NCI-H2081 treated with DMSO at 0.1 percent for 48 hours (cell line): ENCODE results near the gene ACTL7B.
"Not testable (repeated sequence)": the region's sequence is repeated elsewhere in the genome, so short reads cannot be mapped to it uniquely, and the experiment has no call there.

Experiments used
- DNase-seq: peaks from one replicate; lab custom pipeline; 2025; lab: John Stamatoyannopoulos, UW

The ACTL7B gene

DNA sequence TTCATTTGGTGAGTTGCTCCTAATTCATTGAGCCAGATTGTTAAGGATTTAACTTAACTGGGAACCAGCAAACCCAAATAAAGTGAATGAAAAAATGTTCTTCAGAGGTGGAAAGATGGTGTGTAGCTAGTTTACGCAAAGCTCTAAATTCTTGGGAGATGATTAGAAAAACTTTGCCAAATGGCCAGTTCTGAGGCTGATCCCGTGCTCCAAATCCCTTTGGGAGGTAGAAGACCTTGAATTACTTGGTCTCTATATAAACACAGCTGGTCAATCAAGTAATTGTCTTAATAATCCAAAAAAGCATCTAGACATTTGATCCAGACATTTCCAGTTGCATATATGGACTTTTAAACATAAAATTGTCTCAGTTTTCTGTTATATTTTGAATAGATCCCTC, 11.4 kb downstream of the ACTL7B start:
- no peak for DNase-seq

DNA sequence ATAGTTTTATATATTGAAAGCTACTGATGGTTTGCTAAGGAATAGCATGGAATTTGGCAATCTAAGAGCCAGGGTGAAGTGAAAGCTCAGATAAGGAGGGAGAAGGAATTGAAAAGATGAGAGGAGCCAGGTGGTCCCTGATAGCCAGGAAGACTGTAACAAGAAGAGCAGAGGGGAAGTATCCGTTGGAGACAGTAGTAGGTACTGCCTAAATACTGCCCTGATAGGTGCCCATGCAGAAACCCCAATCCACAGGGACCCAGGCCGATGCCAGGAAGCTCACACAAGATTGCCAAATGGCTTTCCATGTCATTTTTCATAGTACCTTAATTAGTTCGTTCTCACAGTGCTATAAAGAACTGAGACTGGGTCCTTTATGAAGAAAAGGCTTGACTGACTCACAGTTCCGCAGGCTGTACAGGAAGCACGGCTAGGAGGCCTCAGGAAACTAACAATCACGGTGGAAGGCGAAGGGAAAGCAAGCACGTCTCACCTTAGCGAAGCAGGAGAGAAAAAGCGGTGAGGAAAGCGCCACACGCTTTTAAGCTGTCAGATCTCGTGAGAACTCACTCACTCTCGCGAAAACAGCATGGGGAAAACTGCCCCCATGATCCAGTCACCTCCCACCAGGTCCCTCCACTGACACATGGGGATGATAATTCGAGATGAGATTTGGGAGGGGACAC, 13.0 kb downstream of the ACTL7B start:
- no peak for DNase-seq

DNA sequence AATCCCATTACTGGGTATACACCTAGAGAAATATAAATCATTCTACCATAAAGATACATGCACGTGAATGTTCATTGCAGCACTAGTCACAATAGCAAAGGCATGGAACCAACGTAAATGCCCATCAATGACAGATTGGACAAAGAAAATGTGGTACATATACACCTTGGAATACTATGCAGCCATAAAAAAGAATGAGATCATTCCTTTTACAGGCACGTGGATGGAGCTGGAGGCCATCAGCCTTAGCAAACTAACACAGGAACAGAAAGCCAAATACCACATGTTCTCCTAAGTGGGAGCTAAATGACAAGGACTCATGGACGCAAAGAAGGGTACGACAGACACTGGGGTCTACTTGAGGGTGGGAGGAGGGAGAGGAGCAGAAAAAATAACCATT, 16.2 kb downstream of the ACTL7B start:
- DNase-seq, result not testable (repeated sequence)

DNA sequence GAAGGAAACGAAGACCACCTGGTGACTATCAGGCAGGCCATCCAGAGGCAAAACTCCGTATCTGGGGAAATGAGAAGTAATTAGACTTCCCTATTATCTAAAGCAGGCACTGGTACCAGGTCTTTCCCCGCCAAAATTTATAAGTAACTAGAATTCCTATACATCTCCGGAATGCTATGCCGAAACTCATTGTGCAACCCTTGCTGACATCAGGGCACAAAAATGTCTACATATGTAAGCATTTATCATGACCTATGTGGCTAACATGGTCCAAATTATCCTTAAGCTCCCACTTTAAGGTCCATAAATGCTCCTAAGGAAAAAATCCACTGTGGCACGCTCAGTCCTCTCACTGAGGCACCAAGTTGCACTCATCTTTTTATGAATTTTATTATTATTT, 17.8 kb downstream of the ACTL7B start:
- no peak for DNase-seq

DNA sequence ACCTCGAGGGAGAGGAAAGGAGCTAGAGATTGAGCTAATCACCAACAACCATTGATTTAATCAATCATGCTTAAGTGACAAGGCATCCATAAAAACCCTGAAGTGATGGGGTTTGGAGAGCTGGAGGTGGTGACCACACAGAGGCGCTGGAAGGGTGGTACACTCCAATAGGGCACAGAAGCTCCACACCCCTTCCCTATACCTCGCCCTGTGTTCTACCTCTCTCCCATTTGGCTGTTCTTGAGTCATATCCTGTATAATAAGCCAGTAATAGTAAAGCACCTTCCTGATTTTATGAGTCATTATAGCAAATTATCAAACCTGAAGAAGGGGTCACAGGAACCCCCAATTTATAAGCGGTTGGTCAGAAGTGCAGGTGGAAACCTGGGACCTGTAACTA, 18.3 kb downstream of the ACTL7B start:
- DNase-seq, result no peak

DNA sequence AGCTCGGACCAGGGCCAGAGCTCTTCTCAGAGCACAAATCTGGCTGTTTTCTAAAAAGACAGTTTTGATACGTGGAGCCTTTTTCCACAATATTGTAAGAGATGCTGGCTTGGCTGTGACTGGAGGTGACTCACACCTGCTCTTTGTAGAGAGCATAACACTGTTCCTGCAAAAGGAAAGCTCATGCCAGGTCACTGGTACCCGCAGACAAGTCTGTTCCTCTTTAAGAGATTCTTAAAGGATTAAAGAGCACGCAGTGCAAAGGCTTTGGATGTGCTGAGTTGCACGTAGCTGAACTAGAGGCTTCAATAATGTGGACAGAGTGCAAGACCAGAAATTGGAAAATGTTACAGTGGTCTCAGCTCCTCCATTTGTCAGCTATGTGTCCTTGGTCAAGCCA, 19.0 kb downstream of the ACTL7B start:
- DNase-seq, result no peak

DNA sequence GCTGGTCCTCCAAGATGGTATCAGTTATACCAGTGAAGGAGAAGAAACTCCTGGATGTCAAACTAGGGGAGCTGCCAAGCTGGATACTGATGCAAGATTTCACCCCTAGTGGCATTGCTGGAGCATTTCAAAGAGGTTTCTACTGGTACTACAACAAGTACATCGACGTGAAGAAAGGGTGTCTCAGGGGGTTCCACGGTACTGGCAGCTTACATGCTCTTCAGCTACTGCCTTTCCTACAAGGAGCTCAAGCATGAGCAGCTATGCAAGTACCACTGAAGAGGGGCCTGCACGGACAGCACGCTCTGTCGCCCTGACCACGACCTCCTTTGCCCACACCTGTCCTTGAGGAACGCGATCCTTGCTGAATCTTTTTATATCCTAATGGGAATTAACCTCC, 19.5 kb downstream of the ACTL7B start:
- DNase-seq, result no peak

DNA sequence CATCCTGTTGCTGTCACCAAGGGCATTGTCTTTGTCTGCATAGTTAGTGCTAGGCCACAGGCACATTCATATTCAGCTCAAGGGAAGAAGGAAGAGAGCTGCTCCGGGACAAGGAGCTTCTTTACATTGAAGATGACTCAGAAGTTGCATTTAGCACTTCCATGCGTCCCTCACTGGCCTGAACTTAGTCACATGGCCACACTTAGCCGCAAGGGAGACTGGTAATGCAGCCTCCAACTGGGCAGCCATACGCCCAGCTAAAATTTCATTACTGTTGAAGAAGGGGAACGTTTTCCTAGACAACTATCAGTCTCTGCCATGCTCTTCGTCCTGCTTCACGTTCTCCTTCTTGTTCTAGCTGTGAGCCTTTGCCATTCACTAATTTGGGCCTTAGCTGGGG, 20.0 kb downstream of the ACTL7B start:
- DNase-seq, result no peak

DNA sequence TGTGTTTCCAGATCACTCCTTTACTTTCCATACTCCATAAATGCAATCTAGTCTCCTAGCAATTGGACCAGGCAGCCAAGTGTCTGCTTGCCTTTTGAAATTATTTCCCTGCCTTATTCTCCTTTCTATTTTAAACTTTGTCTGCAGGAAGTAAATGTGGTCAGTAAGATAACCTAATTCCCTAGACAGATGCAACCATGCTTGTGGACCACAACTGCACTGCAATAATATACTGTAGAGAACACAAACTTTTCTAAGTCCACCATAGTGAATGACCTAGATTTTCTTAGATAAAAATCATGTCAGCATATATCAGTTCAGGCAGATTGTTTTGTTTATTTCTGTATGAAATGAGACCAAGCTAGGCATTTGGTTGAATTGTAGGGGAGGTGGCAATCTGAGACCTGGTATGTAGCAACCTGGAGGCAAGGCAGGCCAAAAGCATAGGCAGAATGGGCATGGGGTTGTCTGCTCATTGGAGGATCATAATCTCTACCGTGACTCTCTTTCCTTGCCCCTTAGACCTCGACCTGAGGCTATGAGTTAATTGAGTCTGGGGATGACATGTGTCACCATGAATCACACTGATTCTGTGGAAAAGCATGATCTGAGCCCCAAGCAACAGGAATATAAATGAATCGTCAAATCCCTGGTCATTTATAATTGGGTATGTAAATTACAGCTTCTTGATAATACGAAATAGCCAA, 20.7 kb downstream of the ACTL7B start:
- no peak for DNase-seq

DNA sequence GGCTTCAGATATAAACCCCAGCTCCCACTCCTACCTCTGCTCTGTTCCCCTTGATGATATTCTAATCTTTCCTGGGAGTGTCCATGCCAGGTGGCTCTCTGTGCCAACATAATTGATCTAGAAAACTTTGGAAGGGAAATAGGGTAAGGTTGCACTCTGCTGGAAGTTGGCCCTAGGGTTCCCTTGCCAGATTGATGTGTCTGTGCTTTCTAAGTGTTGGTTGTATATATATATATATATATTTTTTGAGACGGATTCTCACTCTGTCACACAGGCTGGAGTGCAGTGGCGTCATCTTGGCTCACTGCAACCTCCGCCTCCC, 23.6 kb downstream of the ACTL7B start:
- no peak for DNase-seq

DNA sequence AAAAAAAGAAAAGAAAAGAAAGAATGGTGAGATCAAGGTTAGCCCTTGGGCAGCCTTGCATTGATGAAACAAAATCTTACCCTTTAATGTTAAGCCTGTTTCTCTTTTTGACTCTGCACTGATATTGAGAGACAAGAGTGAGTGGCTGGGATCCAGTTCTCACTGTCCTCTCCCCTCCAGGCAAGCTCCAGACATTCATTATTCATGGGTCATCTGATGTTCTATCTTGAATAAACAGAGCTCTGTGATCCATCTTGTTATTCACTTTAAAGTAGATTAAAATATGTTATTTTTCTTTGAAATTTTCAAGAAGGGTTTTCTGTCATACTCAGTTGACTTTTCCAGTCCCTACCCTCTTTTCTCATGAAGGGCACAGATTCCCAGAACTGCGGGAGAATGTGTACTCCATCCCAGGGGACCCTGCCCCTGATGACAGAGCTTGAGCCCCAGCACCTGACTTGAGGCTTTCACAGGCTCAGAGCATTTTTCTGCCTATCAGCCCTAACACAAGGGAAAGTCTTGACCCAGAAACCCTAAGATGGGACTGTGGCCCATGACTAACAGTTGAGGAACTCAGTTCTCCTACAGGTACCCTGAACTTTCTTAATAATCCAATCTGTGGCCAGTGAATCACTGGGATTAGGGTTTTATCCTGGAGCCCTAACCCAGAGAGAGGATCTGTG, 24.1 kb downstream of the ACTL7B start:
- no peak for DNase-seq

DNA sequence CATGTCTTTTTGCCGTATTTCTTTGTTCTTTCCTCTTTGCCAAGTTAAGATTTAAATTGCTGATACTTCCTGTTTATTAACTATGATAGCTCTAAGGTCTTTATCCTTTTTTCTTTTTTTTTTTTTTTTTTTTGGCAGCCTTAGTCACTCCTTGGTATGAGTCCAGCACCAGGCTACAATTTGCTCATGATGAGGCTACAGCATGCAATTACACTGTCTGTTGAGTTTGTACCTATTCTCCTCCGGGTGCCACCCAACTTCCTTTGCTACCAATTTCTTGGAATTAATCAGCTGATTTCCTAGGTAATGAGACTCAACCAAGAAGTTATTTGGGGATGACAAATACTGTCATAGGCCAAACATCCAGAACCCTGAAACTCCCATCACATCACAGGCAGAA, 25.5 kb downstream of the ACTL7B start:
- no peak for DNase-seq

DNA sequence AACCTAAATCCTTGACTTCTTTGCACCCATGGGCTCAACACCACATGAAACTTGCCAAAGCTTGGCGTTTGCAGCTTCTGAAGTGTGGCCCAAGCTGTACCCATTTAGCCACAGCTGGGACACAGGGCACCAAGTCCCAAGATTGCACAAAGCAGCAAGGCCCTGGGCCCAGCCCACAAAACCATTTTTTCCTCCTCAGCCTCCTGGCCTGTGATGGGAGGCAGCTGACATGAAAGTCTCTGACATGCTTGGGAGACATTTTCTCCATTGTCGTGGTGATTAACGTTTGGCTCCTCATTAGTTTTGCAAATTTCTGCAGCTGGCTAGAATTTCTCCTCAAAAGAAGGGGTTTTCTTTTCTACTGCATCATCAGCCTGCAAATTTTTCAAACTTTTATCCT, 32.0 kb downstream of the ACTL7B start:
- no peak for DNase-seq

DNA sequence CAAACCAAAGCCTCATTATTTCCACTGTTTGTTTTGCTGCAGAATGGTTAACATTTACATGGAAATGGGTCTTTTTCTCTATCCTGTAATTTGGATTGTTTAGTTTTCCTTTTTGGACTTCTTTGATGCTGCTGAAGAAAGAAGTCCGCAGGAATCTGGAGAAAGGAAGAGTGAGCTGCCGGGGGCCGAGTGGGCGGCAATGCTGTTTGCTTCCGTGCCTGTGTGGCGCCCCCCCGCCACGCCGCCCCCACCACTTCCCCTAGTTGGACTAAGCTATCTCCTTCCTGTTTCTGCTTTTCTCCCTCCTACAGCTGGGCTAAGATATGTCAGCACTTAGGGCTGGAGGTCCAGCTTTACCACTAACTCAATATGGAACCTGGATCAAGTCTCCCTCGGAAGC, 39.7 kb downstream of the ACTL7B start:
- DNase-seq, result no peak

DNA sequence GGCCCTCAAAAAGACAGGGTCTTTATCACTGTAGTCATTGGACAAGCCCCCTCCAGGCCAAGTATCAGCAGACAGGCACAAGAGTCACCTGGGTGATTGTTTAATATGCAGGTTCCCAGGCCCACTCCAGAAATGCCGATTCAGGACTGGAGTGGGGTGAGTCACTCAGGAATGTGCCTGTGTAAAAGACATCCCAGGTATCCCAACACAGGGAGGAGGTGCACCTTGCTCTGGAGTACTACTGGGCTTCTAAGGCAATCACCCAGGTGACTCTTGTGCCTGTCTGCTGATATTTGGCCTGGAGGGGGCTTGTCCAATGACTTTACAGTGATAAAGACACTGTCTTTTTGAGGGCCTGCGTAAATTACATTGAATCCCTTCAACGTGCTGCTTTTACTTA, 40.6 kb downstream of the ACTL7B start:
- no peak for DNase-seq

DNA sequence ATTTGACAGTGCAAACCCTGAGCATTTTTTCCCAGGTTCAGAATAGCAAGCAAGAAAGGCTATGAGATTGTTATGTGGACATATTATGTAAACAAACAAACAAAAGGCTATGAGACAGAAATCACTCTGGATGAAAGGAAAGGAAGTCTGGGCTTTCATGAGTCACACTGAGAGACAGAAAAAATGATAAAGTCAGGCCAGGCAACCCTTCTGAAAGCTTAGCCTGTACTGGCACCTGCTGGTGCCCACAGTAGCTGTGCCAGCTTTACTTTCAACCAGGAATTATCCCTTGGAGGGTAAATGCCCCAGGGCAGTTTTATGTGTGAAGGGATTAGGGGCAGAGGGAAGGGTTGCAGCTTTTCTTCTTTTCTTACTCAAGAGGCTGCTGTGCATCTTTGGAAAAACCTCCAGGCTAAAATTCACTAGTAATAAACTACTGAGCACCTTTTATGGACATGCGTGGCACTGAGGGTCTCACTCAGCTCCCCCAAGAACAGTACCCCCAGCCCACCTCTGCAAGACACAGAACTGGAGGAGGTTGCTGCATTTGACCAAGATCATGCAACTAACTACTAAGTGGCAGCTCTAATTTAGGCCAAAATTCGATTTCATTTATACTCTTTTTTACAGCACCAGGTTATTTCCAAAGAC, 41.7 kb downstream of the ACTL7B start:
- no peak for DNase-seq

DNA sequence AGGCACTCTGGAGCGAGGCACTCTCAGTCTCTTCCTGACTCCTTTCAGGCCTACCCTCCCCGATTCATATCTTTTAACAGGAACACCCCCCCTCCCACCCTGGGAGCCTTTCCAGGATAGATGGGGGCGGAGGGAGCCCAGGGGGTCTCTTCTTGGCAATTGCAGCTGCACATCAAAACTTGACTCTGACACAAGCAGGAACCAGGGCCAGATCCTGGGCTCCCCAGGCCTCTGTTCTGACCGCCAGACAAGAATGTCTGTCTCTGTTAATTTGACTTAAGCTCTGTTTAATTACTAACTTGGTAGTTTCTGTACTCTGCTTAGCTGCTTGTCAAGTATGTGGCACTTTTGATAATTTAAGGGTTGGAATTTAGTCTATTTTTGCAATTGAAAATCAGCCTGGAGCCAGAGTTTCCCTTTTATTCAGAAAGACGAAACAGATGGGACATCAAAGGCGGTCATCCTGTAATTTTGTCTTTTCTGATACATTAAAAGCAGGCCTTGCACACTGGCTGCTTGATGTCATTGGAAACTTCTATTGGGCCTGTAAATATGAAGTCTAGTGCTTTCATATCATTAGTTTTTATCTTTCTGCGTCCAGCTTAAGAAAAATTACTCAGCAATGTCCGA, 43.3 kb downstream of the ACTL7B start:
- DNase-seq, result no peak

DNA sequence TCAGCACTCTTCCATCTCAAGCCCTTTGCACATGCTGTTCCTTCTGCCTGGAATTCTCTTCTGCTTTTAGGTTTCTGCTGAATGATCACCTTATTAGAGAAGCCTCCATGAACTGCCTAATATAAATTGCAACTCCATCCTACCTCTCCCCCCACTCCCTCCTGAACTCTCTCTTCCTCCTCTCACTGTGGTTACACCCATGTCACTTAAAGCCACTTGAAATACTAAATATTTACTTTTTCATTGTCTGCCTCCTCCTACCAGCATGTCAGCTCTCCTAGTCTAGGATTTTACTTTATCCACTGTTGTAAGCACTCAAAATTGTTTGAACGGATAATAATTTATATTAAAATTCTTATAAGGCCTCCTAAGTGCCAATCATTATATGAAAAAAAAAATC, 43.8 kb downstream of the ACTL7B start:
- no peak for DNase-seq

DNA sequence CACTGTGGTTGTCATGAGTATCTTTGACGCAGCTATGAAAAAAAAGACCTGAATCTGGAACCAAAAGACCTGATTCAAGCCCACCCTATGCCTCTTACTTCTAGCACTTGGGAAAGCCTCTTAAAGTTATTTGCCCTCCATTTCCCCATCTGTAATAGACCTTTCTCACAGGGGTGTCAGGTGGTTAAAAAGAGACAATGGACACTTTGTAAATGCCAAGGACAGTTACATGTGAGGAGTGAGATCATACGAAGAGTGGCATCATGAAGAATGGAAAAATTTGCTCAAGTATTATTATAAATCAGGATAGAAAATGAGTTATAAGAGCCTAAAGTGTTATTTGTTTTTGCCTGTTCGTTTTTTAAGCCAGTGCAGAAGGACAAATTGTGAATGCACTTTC, 46.5 kb downstream of the ACTL7B start:
- no peak for DNase-seq
